Body of pancreas (tissue), 4 donors: ENCODE results near the gene WDR64.

Source experiments
- CTCF ChIP-seq, 7 experiments: fragments of 450-650 bp in 4 of 7; fragments of 200-600 bp in 3 of 7; sonication (generic) in 3 of 7; IDR thresholded peaks; one replicate each; pipeline ENCODE4 v1.5.1; 2016 to 2019; ENCODE audit warnings: antibody characterized with exemption in 7 of 7
- POLR2A ChIP-seq, 3 donors: fragments of 450-650 bp; IDR thresholded peaks; one replicate each; pipeline ENCODE4 v1.6.1; 2016; ENCODE audit warnings: antibody characterized with exemption in 3 of 3, mild to moderate bottlenecking in 2 of 3

GRCh38 chr1:241666419-241666818 is 14.3 kb downstream of the WDR64 start:
- TF ChIP-seq POLR2A (IDR thresholded peaks at IDR 0.05) (no peak), CTCF (IDR thresholded peaks at IDR 0.05) (no peak)
